ENCODE data around the gene CCDC15.
"Not testable (repeated sequence)": the region's sequence is repeated elsewhere in the genome, so short reads cannot be mapped to it uniquely, and the experiment has no call there.

DNA sequence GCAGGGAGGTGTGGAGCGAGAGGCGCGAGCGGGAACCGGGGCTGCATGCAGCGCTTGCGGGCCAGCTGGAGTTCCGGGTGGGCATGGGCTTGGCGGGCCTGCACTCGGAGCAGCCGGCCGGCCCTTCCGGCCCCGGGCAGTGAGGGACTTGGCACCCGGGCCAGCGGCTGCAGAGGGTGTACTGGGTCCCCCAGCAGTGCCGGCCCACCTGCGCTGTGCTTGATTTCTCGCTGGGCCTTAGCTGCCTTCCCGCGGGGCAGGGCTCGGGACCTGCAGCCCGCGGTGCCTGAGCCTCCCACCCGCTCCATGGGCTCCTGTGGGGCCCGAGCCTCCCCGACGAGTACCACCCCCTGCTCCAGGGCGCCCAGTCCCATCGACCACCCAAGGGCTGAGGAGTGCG is 135.5 kb downstream of the CCDC15 start:
- TF ChIP-seq, protein P1, sequence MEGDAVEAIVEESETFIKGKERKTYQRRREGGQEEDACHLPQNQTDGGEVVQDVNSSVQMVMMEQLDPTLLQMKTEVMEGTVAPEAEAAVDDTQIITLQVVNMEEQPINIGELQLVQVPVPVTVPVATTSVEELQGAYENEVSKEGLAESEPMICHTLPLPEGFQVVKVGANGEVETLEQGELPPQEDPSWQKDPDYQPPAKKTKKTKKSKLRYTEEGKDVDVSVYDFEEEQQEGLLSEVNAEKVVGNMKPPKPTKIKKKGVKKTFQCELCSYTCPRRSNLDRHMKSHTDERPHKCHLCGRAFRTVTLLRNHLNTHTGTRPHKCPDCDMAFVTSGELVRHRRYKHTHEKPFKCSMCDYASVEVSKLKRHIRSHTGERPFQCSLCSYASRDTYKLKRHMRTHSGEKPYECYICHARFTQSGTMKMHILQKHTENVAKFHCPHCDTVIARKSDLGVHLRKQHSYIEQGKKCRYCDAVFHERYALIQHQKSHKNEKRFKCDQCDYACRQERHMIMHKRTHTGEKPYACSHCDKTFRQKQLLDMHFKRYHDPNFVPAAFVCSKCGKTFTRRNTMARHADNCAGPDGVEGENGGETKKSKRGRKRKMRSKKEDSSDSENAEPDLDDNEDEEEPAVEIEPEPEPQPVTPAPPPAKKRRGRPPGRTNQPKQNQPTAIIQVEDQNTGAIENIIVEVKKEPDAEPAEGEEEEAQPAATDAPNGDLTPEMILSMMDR (IDR thresholded peaks at IDR 0.05; ENCODE audit: low read length), result not testable (repeated sequence)
- TF ChIP-seq EZH2phosphoT487 (IDR thresholded peaks at IDR 0.05; ENCODE audit: low read length); EZH2 (optimal IDR thresholded peaks at IDR 0.05; ENCODE audit: low read depth, low read length): not testable (repeated sequence)
